Urinary bladder (tissue), 4 donors: ENCODE results near the gene CD300C. TPM values are rescaled to one million over a fixed set of nuclear protein-coding genes. Genes with fewer than 3 reads are reported as not detected.

Source experiments
- DNase-seq: peaks from one replicate; pipeline ENCODE4 v3.0.0-alpha.2; 2015; ENCODE audit errors: extremely low spot score
- H3K27ac ChIP-seq: one replicate; pipeline ENCODE4 v1.5.1; 2013; ENCODE audit warnings: low read depth, mild to moderate bottlenecking, moderate library complexity
- H3K36me3 ChIP-seq: one replicate; pipeline ENCODE4 v1.6.1; 2013; ENCODE audit warnings: mild to moderate bottlenecking, moderate library complexity; ENCODE audit not compliant: insufficient read depth
- H3K4me1 ChIP-seq: one replicate; pipeline ENCODE4 v1.6.1; 2013; ENCODE audit warnings: mild to moderate bottlenecking, moderate library complexity; ENCODE audit not compliant: insufficient read depth
- H3K4me3 ChIP-seq: one replicate; pipeline ENCODE4 v1.5.1; 2013; ENCODE audit warnings: low read depth, low read length
- WGBS: extraction: QIAGEN DNeasy Blood & Tissue Kit; methylation state at CpG from one replicate; pipeline ENCODE4 v1.1.7; 2013; 5-methylcytosine and 5-hydroxymethylcytosine counted together
- polyA plus RNA-seq: library from polyadenylated mRNA; stranded (reverse); fragments of 200-250 nt; gene quantifications from one replicate; pipeline ENCODE4 v1.2.3, GENCODE V29; 2013
- total RNA-seq: library from RNA; depleted of rRNA; stranded (reverse); fragments of >200 nt; gene quantifications from one replicate; pipeline ENCODE4 v1.2.3, GENCODE V29; 2014
- donor health status: healthy with polysubstance abuse.
- donor health status: healthy.

CD300C gene
- total and polyA plus RNA-seq, 2 donors = 0.69 to 2.3 TPM

GRCh38 chr17:74532115-74532514, 13.8 kb downstream of the CD300C start:
- WGBS = 63% methylated on average over 10 of the region's 10 CpGs
- no peak overlapping the region for H3K4me3 ChIP-seq
- DNase-seq = no peak
- no peak overlapping the region for H3K27ac ChIP-seq
- H3K4me1 ChIP-seq = no peaks in the 10 kb centered on the region
- H3K36me3 ChIP-seq = no peaks in the 10 kb centered on the region

- no peak for DNase-seq
- Histone ChIP-seq H3K36me3 (no peaks in the 10 kb centered on the region), H3K4me1 (no peaks in the 10 kb centered on the region), H3K4me3 (no peak within 1 kb of the TSS), H3K27ac (no peak within 1 kb of the TSS)
- WGBS = 68% methylated on average over 10 of the region's 10 CpGs
Observed at GRCh38 chr17:74531231-74531761, 14.6 kb downstream of the CD300C start, which contains the start of gene CD300LB. Gene CD300LB (minus strand): TSS chr17:74531475. CDS start chr17:74531350, 125 bp downstream.

- no peak overlapping the region for H3K4me3 ChIP-seq
- no peaks in the 10 kb centered on the region for H3K36me3 ChIP-seq
- H3K4me1 ChIP-seq = no peaks in the 10 kb centered on the region
- H3K27ac ChIP-seq = no peak overlapping the region
- 73% methylated on average over 5 of the region's 5 CpGs for WGBS
- DNase-seq = no peak
Observed at GRCh38 chr17:74530831-74531150, 15.1 kb downstream of the CD300C start.

- Histone ChIP-seq H3K4me1 (no peaks in the 10 kb centered on the region), H3K4me3 (no peak overlapping the region), H3K27ac (no peak overlapping the region), H3K36me3 (no peaks in the 10 kb centered on the region)
- no peak for DNase-seq
- WGBS = 85% methylated on average over 5 of the region's 5 CpGs
Observed at GRCh38 chr17:74529243-74529642, 16.7 kb downstream of the CD300C start.

- 78% methylated on average over 8 of the region's 8 CpGs for WGBS
- H3K27ac ChIP-seq = no peak overlapping the region
- H3K4me3 ChIP-seq = no peak overlapping the region
- H3K4me1 ChIP-seq = no peaks in the 10 kb centered on the region
- no peaks in the 10 kb centered on the region for H3K36me3 ChIP-seq
- no peak for DNase-seq
Observed at GRCh38 chr17:74528491-74529199, 17.3 kb downstream of the CD300C start.

GRCh38 chr17:74527756-74528155, 18.2 kb downstream of the CD300C start:
- WGBS = 87% methylated on average over 8 of the region's 8 CpGs
- no peak for DNase-seq
- H3K36me3 ChIP-seq = no peaks in the 10 kb centered on the region
- H3K4me3 ChIP-seq = no peak overlapping the region
- H3K4me1 ChIP-seq = no peaks in the 10 kb centered on the region
- no peak overlapping the region for H3K27ac ChIP-seq

GRCh38 chr17:74527081-74527480, 18.8 kb downstream of the CD300C start:
- WGBS = 87% methylated on average over 5 of the region's 5 CpGs
- Histone ChIP-seq H3K36me3 (no peaks in the 10 kb centered on the region), H3K4me1 (no peaks in the 10 kb centered on the region), H3K4me3 (no peak overlapping the region), H3K27ac (no peak overlapping the region)
- no peak for DNase-seq

- 65% methylated on average over 3 of the region's 3 CpGs for WGBS
- no peak for DNase-seq
- no peaks in the 10 kb centered on the region for H3K36me3 ChIP-seq
- no peak overlapping the region for H3K27ac ChIP-seq
- H3K4me3 ChIP-seq = no peak overlapping the region
- H3K4me1 ChIP-seq = no peaks in the 10 kb centered on the region
Observed at GRCh38 chr17:74526681-74527080, 19.2 kb downstream of the CD300C start.

GRCh38 chr17:74525781-74526288, 20.1 kb downstream of the CD300C start:
- WGBS = 89% methylated on average over 14 of the region's 14 CpGs

GRCh38 chr17:74525465-74525725, 20.5 kb downstream of the CD300C start:
- 92% methylated on average over 1 of the region's 1 CpG for WGBS
- no peak for DNase-seq
- no peak overlapping the region for H3K27ac ChIP-seq
- H3K36me3 ChIP-seq = no peaks in the 10 kb centered on the region
- H3K4me3 ChIP-seq = no peak overlapping the region
- no peaks in the 10 kb centered on the region for H3K4me1 ChIP-seq

More at GRCh38 chr17:74525781-74526288, 20.1 kb downstream of the CD300C start:
- no peaks in the 10 kb centered on the region for H3K4me1 ChIP-seq
- no peak overlapping the region for H3K4me3 ChIP-seq
- H3K36me3 ChIP-seq = no peaks in the 10 kb centered on the region
- H3K27ac ChIP-seq = no peak overlapping the region
- no peak for DNase-seq

GRCh38 chr17:74524653-74525464, 21.1 kb downstream of the CD300C start:
- Histone ChIP-seq H3K4me3 (no peak overlapping the region), H3K36me3 (no peaks in the 10 kb centered on the region), H3K4me1 (no peaks in the 10 kb centered on the region), H3K27ac (no peak overlapping the region)
- no peak for DNase-seq
- 79% methylated on average over 11 of the region's 11 CpGs for WGBS

- H3K36me3 ChIP-seq = no peaks in the 10 kb centered on the region
- no peak overlapping the region for H3K27ac ChIP-seq
- no peaks in the 10 kb centered on the region for H3K4me1 ChIP-seq
- no peak for DNase-seq
- no peak overlapping the region for H3K4me3 ChIP-seq
- 85% methylated on average over 3 of the region's 3 CpGs for WGBS
Observed at GRCh38 chr17:74523308-74523707, 22.6 kb downstream of the CD300C start.

- no peak for DNase-seq
- no peak overlapping the region for H3K27ac ChIP-seq
- 84% methylated on average over 10 of the region's 10 CpGs for WGBS
Observed at GRCh38 chr17:74522381-74523105, 23.4 kb downstream of the CD300C start.

More at GRCh38 chr17:74522381-74523105, 23.4 kb downstream of the CD300C start:
- H3K36me3 ChIP-seq = no peaks in the 10 kb centered on the region
- H3K4me3 ChIP-seq = no peak overlapping the region
- H3K4me1 ChIP-seq = no peaks in the 10 kb centered on the region
